Fibroblast of pulmonary artery (primary cell): ENCODE data around the gene GAMT.

Experiments
- DNase-seq: peaks from one replicate; pipeline ENCODE4 v3.0.0-alpha.2; 2010; ENCODE audit warnings: low read depth
- H3K4me3 ChIP-seq: replicated peaks from 2 replicates; pipeline ENCODE4 v1.5.1; 2011; ENCODE audit warnings: low read depth, mild to moderate bottlenecking, control low read depth, low read length, moderate library complexity
- CTCF ChIP-seq: IDR thresholded peaks from 2 replicates; pipeline ENCODE4 v1.5.1; 2011; ENCODE audit warnings: mild to moderate bottlenecking, control low read depth, low read length, inconsistent platforms; ENCODE audit errors: missing control alignments

Gene GAMT

DNA sequence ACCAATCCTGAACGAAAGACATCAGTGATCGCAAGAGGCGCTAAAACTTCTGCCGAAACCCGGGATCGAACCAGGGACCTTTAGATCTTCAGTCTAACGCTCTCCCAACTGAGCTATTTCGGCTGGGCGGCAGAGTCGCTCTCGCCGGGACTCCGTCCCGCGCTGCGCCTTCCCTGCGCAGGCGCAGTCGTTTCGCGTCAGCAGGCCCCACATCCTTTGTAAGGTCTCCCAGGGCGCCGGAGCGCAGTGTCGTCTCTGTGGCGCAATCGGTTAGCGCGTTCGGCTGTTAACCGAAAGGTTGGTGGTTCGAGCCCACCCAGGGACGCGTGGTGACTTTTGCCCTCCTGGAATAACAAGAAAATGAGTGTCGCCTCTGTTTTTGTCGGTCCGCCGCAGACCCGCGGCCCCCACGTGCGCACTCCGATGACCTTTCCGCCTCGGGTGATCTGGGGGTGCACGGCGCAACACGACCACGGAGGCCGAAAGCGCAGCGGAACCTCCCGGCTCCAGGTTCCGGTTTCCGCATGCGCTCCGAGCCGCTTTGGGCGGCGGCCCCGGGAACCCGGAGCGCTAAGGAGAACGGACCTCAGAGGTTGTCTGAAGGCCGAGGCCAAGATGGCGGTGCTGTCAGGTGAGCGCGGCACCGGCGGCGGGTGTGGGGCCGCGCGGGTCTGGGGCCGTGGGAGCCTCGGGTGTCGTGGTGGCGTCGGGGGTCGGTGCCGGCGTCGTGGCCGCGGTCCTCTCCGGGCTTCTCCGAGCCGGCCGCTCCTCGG is 17.8 kb downstream of the GAMT start, which contains the start of gene NDUFS7:
NDUFS7 (plus strand) TSS at position 596 of the 773 bp plus-strand sequence; CDS start at position 616, 20 bp downstream.
- DNase-seq: peak; percentile 95
- H3K4me3 ChIP-seq: peak within 1 kb of the TSS; percentile 89
- TF ChIP-seq CTCF: peak; percentile 7

DNA sequence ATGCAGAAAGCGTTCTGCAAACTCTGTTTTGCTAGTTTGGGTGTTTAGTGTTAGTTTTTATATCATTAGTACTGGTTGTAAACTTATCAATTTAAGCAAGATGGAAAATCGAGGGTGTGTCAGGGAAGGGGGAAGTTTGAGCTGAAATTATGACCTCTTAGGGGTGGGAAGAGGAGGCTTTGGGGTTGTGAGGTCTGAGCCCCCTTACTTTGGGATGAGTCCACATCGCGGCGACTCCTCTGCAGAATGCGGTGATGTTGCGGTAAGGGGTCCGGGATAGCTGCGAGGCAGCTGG is 18.4 kb downstream of the GAMT start:
- H3K4me3 ChIP-seq: no peak overlapping the region
- TF ChIP-seq CTCF: no peak
- DNase-seq: no peak

- H3K4me3 ChIP-seq: no peak overlapping the region
- DNase-seq: no peak
- TF ChIP-seq CTCF: no peak
Observed at GRCh38 chr19:1382250-1382649, 19.1 kb downstream of the GAMT start.

DNA sequence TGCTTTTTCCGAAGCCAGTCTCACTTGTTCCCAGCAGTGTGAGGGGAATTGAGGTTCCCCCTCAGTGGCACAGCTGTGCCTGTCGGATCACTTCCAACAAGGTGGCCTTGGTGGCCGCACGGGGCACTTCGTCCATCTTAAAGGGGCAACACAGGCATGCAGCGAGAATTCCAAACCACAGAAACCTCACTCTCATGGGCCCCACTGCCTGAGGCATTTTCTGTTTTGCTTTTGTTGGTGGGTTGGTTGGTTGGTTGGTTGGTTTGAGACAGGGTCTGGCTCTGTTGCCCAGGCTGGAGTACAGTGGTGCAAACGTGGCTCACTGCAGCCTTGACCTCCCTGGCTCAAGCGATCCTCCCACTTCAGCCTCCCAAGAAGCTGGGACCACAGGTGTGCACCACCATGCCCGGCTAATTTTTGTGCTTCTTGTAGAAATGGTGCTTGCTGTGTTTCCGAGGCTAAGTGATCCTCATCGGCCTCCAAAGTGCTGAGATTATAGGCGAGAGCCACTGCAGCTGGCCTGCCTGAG is 21.3 kb downstream of the GAMT start:
- no peak for TF ChIP-seq CTCF
- no peak overlapping the region for H3K4me3 ChIP-seq
- no peak for DNase-seq

GRCh38 chr19:1379126-1379905 is 22.0 kb downstream of the GAMT start:
- no peak overlapping the region for H3K4me3 ChIP-seq
- no peak for DNase-seq
- no peak for TF ChIP-seq CTCF

DNA sequence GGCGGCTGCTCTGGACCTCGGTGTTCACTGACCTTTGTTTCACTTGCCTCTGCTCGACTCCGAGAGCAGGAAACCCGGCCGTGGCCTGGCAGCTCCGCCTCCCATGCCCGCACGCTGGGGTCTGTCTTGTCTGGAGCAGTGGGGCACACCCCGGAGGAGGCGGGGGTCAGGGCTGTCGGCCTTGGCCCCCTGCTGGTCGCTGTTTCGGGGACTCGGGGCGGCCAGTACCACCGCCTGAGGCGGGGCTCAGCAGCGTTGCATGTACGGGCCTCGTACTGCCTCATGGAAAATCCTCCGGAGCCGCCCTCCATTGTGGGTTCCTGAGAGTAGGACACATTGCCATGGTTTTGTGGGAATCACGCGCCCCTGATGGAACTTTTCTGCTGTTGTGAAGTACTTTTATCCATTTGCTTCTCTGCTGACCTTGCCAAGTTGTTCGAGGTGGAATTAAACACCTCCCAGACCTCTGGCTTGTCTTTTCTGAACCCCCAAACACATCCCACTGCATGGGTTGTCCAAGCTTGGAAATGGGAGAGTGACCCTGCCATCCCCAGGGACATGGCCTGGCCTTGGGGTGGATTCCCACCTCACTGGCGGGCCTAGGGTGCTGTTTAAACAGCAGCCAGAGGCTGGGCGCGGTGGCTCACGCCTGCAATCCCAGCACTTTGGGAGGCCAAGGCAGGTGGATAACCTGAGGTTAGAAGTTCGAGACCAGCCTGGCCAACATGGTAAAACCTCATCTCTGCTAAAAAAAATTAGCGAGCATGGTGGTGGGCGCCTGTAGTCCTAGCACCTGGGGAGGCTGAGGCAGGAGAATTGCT is 23.2 kb downstream of the GAMT start:
- no peak for TF ChIP-seq CTCF
- H3K4me3 ChIP-seq: no peak overlapping the region
- DNase-seq: no peak
